HG02798 (cell line): ENCODE results near the gene MIPOL1.
"Not testable (repeated sequence)": the region's sequence is repeated elsewhere in the genome, so short reads cannot be mapped to it uniquely, and the experiment has no call there.

ENCODE experiments used
- ATAC-seq: cut with Tn5 transposase; IDR thresholded peaks from one replicate; pipeline ENCODE4 v1.9.1; 2021; ENCODE audit warnings: mild to moderate bottlenecking; ENCODE audit not compliant: unreplicated experiment, poor library complexity

The MIPOL1 gene, protein sequence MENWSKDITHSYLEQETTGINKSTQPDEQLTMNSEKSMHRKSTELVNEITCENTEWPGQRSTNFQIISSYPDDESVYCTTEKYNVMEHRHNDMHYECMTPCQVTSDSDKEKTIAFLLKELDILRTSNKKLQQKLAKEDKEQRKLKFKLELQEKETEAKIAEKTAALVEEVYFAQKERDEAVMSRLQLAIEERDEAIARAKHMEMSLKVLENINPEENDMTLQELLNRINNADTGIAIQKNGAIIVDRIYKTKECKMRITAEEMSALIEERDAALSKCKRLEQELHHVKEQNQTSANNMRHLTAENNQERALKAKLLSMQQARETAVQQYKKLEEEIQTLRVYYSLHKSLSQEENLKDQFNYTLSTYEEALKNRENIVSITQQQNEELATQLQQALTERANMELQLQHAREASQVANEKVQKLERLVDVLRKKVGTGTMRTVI

DNA sequence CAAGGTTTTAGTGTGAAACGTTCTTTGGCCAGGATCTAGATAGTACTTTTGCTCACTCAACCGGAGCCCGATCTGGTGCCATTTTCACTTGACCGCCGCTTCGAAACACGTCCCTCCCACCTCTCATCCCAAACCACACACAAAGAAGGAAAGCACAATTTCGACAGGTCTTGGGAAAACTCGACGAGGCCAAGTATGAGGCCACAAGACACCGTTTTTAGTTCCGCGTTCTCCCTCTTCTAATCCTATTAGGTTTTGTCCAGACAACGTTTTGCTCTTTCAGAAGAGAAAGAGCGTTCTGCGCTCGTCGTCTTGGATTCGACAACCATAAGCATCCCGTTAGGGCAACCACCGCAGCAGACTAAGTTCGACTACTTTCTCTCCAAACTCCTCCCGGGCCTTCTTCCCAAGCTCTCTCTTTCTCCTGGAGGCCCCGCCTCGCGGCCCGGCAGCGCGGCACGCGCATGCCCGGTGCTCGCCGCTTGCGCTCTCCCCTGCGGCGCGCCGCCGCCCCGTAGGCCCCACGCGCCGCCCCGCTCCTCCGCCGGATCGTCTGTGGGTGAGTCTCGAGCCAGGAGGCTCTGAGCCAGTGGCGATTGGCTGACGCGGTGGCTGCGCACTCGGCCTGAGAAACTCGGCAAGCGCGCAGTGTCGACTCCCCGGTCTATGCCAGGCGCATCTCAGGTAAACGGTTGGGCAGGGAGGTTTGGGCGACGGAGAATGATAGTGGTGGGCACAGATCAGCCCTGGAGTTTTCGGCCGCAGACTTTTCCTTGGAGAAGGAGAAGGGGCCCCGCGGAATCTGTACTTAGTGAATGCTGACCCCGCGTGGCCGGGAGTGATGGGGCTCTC, at the start of gene MIPOL1:
MIPOL1 (plus strand) TSS at position 517 of the 852 bp plus-strand sequence. CDS start 49,952 bp downstream, outside the sequence.
- ATAC-seq: no peak

DNA sequence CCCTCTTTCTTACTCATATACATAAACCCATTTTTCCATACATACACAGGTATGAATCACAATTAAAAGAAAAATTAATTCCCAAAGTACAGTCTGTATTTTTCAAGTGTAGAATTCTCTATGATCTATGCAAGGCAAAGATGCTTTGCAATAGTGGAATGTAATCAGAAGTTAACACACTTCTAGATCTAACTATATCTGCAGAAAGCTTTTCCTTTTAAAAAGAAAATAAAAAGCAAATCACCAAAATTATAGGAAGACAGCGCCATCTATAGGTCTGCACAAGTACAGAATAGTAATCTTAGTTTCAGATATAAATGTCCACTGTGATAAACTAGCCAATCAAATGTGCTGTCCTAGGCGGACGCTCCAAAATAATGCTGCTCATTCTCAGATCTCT, 47.3 kb upstream of the MIPOL1 start:
- ATAC-seq: no peak

DNA sequence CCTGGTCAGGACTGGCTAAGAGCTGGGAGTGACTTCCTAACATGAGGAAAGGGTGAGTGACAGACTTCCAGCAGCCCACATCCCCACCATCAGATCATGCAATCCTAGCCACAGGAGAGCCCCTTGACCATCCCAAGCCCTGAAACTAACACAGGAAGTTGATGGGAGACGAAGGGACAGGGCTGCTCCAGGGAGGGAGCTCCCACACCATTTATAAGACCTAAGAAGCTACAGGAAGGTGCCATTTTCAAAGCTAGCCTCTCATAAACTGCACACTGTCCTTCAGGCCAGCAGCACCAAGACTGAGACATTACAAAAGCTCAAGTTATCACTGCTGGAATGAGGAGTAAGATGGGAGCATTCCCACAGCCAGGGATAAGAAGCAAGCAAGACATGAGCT, 44.7 kb upstream of the MIPOL1 start:
- ATAC-seq: no peak

DNA sequence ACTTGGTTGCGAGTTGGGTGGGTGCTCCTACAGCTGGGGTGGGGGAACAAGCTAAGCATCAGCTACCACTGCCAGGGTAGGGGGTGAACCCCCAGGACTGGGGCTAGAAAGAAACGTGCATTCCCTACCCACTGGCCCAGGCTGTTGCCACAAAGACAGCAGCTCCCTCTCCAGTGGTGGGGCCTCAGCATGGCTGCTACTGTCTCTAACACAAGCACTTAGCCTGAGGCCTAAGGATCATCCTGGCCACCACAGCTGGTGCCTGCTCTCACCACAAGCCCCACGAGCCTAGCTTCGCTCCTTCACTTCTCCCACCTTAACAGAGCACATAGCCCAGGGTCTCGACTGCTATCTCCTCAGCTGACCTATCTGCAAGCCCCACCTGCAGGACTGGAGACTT, 44.3 kb upstream of the MIPOL1 start:
- ATAC-seq: no peak

DNA sequence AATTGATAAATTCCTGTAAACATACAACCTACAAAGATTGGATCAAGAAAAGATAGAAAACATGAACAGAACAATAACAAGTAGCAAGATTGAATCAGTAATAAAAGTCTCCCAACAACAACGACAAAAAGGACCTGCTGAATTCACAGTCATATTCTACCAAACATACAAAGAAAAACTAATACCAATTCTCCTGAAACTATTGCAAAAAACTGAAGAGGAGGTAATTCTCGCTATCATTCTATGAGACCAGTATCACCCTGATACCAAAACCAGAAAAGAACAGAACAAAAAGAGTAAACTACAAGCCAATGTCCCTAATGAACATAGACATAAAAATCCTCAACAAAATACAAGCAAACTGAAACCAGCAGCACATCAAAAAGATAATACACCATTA, 39.8 kb upstream of the MIPOL1 start:
- no peak for ATAC-seq

DNA sequence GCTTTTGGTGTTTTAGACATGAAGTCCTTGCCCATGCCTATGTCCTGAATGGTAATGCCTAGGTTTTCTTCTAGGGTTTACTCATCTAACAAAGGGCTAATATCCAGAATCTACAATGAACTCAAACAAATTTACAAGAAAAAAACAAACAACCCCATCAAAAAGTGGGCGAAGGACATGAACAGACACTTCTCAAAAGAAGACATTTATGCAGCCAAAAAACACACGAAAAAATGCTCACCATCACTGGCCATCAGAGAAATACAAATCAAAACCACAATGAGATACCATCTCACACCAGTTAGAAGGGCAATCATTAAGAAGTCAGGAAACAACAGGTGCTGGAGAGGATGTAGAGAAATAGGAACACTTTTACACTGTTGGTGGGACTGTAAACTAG, 35.4 kb upstream of the MIPOL1 start:
- ATAC-seq: not testable (repeated sequence)

DNA sequence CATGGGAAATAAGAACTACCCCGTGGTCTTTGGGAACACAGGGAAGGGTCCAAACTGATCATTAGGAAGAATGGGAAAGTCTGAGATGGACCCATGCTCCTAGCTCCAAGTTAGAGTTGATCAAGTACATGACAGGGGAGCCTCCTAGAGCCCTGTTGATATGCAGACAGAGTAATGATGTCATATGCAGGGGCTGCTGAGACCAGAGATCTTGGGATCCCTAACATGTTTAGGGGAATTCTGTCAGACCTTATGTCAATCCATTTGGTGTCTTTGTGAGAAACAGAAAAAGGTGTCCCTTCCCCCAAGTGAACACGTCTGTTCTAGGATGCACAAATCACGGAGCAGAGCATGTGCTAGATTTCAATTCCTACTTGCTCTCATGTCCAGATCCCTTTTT, 31.9 kb upstream of the MIPOL1 start:
- ATAC-seq: no peak

DNA sequence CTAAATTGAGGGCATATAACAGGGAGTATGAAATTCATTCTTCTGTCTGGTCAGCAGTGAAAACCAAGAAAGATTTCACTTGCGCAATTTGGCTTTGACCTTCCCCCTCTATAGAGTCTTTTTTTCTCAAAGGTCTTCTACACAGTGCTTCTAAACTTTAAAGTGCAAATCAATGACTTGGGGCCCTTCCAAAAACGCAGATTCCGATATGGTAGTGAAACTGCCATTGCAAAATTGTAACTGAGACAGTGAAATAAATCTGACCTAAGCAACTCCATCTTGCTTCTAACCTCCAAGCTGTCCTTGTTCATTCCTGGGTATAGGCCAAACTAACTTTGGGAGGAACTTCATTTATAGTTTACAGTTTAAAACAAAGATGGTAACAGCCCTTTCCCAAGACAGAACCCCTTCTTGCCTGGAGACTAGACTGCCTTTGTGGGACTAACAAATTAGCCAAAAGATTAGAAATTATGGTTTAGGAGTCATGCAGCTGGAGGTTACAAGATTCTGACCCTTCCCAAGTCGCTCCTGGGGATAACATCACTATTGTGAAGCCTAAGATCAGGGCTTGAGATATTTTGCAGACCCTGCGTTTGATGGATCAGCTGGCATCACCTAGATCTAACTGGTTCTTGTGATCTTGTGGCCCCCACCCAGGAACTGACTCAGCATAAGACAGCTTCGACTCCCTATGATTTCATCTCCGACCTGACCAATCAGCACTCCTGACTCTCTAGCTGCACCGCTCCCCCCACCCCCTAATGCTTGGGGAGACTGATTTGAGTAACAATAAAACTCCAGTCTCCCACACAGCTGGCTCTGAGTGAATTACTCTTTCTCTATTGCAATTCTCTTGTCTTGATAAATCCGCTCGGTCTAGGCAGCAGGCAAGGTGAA, 30.3 kb upstream of the MIPOL1 start:
- ATAC-seq: no peak

DNA sequence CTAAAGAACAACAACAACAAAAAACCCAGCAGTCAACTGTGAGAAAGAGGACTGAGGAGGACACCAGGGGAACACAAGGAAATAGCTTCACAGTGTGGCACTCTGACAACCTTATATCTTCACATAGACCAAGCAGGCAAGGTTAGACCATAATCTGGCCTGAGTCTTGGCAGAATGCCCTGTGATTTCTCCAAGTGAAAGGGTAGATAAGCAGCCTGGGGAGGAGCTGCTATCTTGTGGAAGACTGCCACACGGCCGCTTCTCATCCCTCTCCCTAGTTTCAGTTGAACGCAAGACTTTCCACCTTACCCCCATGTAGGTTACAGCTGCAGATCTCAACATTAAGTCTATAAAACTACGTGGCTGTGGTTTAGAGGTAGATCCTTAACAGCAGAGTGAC, 29.0 kb upstream of the MIPOL1 start:
- ATAC-seq: no peak

DNA sequence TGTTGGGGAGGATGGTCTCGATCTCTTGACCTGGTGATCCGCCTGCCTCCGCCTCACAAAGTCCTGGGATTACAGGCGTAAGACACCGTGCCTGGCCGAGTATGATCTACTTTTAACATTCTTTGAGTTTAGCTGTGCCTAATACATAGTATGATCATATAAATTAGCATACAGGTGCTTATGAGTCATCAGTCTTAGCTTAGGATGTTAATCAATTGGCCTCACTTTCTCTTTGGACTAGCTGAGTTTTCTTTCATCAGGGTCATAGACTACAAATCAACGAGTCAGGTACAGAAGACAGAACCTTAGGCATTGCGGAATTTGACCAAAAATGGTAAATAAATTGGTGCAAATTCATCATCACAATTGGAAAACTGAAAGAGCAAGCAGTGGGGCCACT, 27.5 kb upstream of the MIPOL1 start:
- no peak for ATAC-seq

DNA sequence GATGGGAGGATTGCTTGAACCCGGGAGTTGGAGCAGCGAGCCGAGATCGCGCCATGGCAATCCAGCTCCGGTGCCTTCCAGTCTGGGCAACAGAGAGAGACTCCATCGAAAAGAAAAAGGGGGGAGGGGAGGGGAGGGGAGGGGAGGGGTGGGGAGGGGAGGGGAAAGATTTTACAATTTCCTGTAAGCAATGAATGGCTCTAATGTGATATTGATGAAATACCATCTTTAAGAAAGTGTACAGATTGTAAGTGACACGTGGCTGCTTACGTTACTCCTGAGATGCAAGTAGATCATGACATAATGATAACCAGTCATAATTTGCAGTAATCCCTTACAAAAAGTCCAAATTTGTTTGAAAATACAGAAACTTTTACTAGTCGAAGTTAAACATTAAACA, 26.7 kb upstream of the MIPOL1 start:
- no peak for ATAC-seq

DNA sequence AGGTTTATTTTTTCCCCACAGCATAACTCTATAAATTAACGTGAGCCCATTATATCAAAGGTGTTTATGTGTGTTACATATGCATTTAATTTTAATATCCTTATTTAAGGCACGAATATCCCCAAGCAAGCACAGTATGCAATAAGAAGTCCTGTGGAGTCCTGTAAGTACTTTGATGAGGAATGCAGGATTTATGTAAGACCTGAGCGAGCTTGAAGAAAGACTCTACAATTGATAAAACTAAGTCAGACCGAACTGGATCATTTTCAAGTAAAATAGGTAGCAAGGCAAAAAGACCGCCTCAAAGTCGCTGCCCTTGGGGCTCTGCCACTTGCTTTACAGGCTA, 26.1 kb upstream of the MIPOL1 start:
- no peak for ATAC-seq

DNA sequence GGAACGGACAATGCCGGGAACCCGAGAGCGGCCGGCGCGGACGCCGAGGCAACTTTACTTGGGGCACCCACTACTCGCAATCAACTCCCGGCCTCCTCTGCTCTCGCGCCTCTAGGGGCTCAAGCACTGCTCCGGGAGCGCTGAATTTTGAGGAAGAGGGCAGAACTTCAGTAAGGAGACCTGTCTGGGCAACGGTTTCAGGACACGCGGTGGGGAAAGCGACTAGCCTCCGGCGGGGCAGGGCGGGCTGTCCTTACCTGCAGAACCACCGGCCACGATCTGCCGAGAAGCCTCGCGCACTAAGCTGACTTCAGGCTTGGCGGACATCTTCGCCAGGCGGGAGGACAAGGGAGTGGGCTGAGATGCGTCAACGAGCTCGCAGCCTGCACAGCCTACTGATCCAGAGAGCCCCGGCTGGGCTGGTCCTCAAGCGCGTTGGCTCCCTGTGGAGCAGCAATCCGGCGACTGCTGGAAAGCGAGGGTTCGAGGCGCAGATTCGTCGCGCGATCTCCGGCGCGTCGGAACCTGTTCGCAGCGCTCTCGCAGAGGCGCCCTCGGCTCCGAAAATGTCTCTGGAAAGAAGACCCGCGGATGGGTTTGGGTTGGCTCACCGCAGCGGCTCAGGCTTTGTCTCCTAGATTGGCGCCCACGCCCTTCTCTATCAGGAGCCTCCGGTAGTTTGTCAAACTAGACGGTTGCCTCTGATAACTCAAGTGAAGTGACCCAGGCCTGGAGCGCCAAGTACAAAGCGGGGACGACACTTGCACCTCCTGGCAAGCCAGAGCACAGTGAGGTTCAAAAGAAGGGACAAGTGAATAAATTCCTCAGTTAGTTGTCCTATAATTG, 25.5 kb upstream of the MIPOL1 start, which contains the start of gene SLC25A21:
SLC25A21 (minus strand) TSS at position 583 of the 846 bp plus-strand sequence.
- ATAC-seq: no peak

DNA sequence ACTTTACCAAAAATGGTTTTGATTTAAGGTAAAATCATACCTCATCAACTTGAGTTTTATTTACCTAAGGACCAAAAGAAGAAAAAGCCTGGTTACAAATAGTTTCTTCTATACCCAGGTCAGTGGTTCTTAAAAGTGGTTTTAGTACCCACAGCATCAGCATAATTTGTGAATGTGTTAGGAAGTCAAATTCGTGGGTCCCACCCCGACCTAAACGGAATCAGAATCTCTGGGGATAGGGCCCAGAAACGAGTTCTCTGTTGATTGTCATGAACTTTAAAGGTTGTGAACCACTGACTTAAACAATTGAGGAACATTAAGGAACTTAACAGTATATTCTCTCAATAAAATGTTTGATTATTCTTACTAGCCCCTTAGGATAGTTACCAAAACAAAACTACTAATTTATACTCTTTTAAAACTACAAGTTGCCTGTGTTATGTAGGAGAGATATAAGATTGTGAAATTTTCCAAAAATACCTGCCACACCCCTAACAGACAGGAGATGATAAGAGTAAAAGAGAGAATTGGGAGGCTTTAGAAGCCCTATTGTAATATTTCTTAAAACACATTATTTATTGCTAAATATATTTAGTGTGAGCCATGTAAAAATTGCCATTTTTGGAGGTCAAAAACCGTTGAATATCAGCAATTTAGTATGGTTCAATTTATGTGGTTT, 24.7 kb upstream of the MIPOL1 start:
- ATAC-seq: no peak

DNA sequence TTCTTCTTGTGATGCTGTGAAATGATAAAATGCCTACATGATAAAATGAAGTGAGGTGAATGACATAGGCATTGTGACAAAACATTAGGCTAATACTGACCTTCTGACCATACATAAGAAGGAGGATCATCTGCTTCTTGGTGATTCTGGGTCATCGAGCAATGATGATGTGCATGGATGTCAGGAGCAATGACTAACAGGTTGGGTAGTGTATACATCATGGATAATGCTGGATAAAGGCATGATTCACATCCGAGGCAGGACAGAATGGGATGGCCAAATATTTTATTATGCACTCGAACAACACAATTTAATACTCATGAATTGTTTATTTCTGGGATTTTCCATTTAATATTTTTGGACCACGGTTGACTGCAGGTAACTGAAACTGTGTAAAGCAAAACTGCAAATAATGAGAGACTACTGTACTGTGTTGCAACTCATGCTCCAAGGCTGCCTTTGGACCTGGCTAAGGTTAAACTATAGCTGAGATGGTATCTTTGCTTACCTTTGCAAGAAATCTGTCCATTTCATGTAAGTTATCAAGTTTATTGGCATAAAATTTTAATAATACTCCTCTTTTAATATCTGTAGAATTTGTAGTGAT, 17.7 kb upstream of the MIPOL1 start:
- no peak for ATAC-seq

DNA sequence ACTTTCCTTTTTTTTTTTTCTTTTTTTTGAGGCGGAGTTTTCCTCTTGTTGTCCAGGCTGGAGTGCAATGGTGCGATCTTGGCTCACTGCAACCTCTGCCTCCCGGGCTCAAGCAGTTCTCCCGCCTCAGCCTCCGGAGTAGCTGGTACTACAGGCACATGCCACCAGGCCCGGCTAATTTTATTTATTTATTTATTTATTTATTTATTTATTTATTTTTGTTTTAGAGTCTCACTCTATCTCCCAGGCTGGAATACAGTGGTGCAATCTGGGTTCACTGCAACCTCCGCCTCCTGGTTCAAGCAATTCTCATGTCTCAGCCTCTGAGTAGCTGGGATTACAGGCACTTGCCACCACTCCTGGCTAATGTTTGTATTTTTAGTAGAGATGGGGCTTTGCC, 16.9 kb upstream of the MIPOL1 start:
- ATAC-seq: not testable (repeated sequence)

DNA sequence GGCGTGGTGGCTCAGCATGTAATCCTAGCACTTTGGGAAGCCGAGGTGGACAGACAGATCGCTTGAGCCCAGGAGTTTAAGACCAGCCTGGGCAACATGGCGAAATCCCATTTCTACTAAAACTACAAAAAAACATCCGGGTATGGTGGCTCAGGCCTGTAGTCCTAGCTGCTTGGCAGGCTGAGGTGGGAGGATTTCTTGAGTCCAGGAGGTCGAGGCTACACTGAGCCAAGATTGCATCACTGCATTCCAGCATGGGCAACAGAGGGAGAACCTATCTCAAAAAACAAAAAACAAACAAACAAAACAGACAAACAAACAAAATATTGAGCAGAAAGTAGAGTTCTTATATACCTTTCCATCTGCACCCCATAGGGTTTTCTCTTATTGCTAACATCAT, 16.3 kb upstream of the MIPOL1 start:
- ATAC-seq: no peak

DNA sequence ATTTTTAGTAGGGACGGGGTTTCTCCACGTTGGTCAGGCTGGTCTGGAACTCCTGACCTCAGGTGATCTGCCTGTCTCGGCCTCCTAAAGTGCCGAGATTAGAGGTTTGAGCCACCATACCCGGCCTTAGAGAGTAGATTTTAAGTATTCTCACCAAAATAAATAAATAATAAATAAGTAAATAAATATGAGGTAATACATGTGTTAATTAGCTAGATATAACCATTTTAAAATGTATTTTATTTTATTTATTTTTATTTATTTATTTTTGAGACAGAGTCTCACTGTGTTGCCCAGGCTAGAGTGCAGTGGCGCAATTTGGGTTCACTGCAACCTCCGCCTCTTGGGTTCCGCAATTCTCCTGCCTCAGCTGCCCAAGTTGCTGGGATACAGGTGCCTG, 13.2 kb upstream of the MIPOL1 start:
- ATAC-seq: not testable (repeated sequence)

DNA sequence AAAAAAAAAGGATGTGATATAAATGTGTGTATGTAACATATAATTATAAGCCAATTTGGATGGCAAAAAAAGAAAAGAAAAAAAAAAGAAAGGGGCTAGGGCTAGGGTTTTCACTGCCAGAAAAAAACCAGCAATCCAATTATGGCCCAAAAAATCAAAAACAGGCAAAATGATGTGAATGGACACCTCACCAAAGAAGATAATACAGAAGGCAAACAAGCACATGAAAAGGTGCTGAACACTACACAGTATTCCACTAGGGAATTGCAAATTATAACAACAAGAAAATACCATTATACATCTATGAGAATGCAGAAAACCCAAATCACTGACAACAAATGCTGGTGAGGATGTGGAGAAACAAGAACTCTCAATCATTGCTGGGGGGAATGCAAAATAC, 12.1 kb upstream of the MIPOL1 start:
- ATAC-seq: no peak
